Activated gamma-delta T cell treated with anti-CD3 and anti-CD28 coated beads, Interleukin-2, amount 50 U/mL, for 16 hours (primary cell): Measurements from ENCODE around the gene WTAP.
A peak's percentile ranks its signal among the peaks of the same experiment; 100 is the strongest.
"Not testable (repeated sequence)": the region's sequence is repeated elsewhere in the genome, so short reads cannot be mapped to it uniquely, and the experiment has no call there.

Experiments used
- DNase-seq: peaks from one replicate; pipeline ENCODE4 v3.0.0-alpha.2; 2020; ENCODE audit warnings: low read depth

The WTAP gene

DNA sequence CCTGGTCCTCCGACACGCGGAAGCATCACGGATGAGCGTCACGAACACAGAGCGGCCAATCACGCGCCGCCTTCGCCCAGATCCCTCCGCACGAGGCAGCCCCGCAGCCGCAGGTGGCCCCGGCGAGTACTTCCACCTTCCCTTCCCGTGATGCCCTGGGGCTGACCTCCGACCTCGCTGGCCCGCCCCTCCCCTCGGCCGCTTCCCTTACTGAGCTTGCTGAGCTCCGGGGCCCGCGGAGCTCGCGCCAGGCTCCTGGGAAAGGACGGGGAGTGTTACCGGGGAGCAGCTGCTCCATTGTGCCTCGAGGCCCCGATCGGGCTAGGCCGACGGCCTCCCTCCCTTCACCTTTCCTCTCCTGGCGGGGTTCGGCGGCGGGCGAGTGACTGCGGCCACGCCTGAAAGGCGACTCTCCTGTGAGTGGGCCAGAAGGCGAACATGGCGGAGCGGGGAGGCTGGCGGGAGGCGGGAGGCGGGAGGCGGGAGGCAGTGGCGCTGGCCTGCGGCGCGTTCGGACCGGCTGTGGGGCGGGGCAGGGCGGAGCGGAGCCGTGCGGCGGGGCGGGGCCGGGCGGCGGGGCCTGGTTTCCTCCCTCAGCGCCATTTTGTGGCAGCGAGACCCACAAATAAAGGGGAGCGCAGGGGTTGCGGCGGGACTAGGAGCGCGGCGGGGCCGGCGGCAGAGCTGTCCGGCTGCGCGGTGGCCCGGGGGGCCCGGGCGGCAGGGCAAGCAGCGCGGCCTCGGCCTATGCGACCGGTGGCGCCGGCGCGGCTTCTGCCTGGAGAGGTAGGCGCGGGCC is at the start of gene WTAP:
Gene WTAP, plus strand, starts transcription at position 589 of the 799 bp plus-strand sequence. CDS start 8,760 bp downstream, outside the sequence.
- DNase-seq: peak; percentile 95

DNA sequence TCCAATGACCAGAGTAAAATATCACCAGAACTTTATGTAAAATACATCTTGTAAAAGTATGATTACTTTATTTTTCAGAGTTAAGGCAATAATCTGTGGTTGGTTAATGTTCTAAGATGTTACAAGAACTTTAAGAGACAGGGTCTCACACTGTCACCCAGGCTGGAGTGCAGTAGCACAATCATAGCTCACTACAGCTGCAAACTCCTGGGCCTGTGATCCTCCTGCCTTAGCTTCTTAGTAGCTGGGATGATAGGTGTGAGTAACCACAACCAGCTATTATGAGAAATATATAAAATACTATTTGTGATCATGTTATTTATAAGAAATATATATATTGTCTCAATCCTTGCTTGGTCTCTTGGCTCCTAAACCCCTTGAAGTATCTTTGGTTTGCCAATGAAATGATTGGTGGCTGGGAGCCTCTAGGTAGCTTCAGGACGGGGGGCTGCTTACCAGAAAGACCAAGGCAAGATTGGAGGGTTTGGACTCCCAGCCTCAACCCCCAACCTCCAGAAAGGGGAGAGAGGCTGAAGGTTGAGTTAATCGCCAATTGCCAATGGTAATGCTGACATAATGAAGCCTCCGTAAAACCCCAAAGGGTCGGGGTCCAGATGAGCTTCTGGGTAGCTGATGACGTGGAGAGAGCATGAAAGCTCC is 49.7 kb upstream of the WTAP start:
- DNase-seq: no peak

DNA sequence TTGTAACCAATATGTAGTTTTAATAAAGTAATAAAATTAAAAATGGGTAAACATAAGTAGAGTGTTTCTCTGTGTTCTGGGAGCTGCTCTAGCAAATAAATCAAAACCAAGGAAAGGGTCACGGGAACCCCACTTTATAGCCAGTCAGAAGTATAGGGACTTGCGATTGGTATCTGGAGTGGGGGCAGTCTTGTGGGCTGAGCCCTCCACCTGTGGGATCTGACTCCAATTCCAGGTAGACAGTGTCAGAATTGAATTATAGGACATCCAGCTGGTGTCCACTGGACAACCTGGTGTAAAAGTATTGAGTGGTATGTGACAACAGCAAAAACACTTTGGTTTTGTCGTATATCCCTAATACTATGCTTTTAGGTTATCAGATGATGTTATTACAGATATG is 48.7 kb upstream of the WTAP start:
- DNase-seq: no peak

DNA sequence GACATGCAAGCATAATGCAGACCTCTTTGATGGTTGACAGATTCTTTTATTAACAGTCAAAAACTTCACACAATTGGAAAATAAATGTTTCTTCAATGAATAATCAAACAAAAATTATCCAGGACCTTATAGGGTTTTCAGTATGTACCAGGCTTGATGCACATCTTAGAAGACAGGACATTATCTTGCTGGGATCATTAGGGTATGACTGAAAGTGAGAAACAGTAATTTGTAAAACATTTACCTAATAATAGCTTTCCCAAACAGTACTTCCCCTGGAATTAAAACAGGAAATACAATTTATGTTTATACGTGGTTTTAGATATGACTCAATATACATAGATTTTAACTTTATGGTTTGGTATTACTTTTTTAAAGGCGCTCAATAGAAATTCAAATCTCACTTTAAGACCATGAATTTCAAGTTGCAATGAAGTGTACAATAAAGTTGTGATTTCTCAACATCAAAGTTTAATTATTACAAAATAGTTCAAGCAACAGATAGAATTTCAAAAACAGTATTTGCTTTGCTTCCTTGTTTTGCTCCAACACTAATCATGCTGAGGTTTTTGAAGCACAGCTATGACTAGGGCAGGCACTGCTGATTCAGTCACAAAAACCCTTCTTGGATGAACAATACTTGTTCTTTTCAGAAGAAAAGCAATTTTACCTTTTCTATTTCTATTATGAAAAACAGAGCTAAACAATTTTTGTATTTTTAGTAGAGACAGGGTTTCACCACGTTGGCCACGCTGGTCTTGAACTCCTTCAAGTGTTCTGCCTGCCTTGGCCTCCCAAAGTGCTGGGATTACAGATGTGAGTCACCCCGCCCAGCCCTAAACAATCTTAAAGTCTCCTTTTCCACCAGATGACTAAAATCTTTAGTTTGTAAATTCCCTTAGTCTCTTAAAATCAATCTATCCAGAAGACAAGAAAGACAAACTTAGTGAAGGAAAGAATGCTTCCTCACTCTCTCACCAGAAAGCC is 47.9 kb upstream of the WTAP start:
- no peak for DNase-seq

DNA sequence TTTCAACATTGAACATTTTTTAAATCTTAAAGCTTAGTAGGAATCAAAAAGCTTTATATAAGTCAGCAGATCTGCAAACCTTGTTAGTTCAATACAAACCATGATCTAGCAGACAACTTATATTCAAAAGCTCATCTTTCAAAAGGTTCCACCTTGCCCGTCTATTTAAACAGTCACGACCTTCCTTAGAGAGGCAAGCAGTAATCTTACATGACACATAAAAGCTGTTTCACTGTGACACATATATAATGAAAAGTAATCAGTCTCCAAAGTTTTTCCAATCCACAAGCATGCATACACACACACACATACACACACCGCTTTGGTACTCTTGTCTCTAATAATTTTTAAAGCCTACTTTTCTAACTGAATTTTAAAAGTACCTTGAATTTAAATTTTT is 47.2 kb upstream of the WTAP start:
- no peak for DNase-seq

DNA sequence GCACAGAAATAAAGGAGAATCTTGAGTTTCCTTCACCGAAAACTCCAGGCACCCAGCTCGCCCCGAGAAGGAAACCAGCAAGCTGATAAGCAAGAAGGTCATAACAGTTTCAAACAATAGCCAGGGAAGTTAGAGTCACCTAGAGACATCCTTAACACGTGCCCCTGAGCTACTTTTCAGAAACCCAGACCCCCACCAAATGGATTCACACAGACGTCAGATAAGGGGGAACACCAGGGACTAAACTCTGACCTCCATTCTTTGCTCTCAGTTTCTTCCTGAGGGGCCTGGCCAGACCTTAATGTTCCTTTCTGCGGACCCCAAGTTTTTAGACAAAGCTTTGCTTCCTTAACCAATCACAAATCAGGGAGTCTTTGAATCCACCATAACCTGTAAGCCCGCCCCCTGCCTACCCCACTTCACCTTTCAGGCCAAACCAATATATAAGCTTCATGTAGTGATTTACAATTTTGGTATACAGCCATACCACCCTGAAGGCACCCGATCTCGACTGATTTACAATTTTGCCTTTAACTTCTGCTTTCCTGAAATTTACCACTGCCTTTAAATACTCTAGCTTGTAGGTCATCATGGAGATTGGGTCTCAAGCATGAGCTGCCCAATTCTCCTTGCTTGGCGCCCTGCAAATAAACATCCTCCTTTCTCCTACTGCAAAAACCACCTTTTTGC is 46.0 kb upstream of the WTAP start:
- DNase-seq: no peak

DNA sequence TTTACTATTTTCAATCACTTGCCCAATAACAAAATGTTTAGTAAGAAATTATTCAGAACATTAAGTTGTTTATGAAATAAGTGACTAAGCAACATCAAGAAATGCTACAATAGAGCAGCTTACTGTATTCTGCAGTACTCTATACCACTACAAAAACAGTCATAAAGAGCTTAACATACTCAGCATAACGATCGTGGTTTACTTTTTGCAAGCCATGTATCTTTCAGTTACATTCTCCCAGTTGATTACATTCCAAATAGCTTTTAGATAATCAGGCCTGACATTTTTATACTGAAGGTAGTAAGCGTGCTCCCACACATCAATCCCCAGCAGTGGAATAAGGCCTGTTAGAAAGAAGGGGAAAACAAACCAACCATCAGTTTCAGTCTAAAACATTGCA is 45.0 kb upstream of the WTAP start:
- no peak for DNase-seq

DNA sequence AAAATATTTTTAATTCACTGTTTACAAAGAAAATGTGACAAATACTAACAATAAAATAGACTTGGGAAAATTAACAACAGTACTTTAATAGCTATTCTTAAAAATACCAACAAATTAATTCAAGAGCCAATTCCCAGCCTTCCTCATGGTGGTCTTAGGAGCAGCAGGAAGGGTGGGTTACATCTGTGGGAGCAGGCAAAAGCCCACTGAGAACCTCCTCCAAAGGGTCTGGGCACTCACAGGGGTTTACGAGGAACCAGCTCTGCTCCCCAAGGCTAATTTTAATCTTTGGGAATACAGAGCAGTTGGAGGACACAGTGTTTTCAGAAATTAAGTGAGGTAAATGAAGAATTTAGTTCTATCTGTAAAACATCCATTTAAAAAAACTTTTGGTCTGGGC is 44.5 kb upstream of the WTAP start:
- no peak for DNase-seq

DNA sequence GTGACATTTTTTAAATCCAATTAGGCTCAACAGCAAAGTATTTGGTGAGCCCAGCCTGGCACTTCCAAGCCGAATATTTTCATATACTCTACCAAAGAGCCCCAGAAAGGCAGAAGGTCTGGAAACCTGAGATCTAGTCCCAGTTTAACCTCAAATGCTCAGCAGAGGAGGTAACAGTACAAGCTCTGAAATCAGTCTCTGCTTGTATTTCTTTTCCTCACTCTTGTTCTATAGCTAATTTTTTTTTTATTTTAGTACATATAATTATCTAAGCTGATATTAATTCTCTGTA is 43.3 kb upstream of the WTAP start:
- no peak for DNase-seq

DNA sequence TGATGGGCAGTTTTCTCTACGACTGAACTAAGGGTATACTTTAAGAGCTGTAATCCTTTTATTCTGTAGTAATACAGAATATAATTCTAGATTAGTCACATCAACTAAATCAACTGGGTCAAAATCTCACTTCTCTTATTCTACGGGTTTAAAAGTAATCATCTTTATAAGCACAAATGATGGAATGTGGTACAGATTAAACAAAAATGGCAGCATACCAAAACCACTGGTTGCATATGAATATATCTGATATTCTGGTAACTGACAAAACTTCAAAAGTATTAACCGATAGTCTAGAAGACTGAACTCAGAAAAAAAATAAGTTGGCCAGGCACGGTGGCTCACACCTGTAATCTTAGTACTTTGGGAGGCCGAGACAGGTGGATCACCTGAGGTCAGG is 41.3 kb upstream of the WTAP start:
- DNase-seq: no peak

DNA sequence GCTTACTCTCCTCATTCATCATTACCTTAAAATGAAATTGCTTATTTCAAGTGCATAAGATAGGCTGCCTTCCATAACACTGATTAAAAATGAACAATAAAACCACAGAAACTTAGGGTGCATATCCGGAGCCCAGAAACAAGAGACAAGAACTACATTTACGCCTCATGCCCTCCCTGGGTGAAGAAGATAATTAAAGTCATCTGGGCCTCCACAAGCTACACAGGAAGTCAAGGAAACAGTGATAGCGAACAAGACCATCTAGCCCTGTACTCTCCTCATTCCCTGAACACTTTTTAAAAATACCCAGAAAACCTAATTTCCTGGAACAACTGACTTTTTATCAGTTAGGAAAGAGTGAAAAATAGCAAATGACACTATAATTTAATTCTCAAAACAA is 40.6 kb upstream of the WTAP start:
- DNase-seq: no peak

DNA sequence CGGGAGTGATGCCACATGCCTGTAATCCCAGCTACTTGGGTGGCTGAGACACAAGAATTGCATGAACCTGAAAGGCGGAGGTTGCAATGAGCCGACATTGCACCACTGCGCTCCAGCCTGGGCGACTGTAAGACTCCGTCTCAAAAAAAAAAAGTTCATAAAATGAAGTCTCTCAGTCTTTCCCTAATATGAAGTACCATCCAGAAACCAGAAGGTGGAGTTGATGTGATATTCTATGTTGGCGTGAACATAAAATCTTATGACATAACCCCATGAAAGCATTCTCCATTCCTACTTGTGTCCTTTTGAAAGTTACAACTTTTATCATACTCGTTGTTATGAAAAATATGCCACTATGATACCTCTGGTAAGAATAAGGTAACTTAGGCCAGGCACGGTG is 40.0 kb upstream of the WTAP start:
- DNase-seq: no peak

DNA sequence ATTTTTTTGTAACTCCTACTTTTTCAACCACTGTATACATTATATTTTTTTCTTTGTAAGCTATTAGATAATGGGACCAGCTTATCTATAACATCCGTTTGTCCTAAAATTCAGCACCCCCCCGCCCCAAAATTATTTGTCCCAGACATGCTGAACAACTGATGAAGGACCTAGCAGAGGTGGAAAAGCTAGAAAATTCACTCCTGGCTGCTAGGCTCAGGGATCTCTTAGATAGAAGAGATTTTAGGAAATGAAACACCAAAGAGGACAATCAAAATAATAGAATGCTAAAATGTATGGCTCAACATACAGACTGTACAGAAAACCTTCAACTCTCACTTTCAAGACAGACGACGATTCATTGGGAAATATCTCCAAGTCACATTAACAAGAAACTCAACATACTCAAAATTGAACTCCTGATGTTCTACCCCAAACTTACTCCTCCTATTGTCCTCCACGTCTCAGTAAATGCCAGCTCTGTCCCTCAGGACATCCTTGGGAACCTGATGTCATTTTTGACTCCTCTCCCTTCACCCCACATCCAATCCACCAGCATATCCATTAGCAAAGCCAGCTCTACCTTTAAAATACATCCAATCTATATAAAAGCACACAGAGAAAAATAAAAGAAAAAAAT is 38.9 kb upstream of the WTAP start:
- DNase-seq: no peak

DNA sequence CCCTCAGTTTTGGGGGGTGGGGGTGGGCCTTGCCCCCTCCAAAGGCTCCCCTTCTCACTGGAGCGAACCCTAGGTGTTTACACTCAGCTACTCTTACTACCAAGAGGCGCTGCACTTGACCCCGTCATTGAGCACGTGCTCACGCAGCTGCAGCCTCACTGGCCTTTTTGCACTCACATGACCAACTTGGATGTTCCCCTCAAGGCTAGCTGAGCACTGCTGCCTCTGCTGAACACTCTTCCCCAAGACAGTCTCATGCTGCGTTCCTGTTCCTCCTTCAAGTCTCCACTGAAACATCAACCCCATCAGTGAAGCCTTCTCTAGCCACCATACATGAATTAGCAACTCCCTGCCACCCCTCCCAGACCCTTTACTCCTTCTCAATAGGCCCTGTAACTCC is 38.3 kb upstream of the WTAP start:
- no peak for DNase-seq

DNA sequence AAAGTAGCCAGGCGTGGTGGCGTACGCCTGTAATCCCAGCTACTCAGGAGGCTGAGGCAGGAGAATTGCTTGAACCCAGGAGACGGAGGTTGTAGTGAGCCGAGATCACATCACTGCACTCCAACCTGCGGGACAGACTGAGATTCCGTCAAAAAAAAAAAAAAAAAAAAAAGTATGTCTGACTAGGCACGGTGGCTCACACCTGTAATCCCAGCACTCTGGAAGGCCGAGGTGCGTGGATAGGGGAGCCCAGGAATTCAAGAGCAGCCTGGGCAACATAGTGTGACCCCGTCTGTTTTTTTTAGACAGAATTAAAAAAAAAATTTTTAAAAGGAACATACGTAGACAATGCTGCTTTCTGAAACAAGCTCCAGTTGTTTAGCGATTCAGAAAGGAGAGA is 37.2 kb upstream of the WTAP start:
- DNase-seq: not testable (repeated sequence)

DNA sequence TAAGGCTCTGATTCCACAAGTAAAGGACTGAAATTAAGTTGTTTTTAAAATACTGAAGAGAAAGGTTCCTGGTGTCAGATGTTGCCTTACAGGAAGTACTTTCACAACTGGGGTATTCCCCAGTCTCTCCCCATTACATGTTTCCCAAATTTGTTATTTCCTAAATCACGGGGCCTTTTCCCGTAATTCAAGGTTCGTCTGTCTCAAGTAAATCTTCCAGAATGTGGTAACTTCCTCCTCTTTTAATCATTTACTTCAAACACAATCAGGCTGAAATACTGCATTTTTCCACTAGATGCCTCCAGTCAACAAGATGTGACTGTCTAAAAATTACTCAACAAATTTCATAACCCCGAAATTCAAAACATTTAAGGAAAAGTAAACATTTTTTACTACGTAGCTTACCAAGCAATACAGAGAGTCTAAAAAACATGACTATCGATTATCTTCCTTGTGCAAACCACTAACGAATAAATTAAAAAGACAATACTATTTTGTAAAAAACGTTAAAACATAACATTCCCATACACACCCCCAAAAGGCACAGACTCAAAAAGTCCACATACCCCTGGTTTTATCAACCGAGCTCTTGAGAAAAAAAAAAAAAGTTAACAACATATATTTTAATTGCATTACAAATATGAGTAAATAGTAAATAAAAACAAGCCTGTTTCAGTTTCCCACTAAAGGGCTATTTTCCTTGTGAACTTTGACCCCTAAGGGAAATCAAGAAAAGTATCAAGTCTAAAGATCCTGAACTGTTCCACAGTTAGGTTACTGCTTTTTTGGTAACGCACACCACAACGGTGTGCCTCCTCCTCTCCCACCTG is 36.0 kb upstream of the WTAP start:
- DNase-seq: no peak

DNA sequence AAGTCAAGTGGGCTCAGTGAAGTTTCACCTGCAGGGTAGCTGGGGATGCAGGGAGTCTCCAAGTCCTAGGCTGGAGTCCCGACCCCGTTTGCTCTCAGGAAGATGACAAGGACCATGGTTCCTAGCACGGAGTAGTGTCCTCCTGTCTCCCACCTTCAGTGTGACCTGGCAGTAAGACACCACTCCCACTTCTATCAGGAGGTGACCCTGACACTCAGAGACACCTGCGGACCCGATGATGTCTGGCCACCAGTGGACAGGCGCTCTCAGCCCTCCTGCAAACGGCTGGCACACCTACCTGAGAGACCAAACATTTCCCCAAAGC is 35.4 kb upstream of the WTAP start:
- DNase-seq: no peak

DNA sequence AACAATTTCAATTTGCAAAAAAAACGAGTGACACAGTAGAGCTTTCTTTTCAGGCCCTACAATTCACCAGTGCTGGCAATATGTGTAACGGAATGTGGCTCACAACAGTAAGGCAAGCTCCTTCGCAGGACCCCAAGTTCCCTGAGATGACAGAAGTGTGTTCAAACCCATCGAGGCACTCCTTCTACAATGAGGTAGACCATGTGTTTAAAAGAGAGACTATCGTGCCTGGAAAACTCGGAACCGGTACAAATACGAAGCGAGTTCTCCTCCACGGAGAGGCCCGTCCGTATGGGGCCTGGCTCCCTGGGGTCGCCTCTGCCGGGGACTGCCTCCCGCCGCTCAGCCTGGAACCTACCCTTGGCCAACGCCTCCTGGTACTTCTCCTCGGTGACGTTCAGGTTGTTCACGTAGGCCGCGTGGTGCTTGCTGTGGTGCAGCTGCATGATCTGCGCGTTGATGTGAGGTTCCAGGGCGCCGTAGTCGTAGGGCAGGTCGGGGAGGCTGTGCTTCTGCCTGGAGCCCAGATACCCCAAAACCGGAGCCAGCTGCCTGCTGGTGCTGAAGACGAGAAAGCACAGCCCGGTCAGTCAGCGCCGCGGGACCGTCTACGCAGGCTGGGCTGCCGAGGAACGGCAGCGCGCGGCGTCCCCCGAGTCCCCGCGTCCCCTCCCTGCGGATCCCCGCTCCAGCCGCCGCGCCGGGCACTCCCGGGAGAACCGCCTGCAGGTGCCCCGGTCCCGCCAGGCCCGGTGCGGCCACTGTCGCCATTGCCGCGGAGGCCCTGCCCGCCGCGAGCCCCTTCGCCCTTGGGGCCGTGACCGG is 34.8 kb upstream of the WTAP start:
- peak; percentile 31 for DNase-seq

DNA sequence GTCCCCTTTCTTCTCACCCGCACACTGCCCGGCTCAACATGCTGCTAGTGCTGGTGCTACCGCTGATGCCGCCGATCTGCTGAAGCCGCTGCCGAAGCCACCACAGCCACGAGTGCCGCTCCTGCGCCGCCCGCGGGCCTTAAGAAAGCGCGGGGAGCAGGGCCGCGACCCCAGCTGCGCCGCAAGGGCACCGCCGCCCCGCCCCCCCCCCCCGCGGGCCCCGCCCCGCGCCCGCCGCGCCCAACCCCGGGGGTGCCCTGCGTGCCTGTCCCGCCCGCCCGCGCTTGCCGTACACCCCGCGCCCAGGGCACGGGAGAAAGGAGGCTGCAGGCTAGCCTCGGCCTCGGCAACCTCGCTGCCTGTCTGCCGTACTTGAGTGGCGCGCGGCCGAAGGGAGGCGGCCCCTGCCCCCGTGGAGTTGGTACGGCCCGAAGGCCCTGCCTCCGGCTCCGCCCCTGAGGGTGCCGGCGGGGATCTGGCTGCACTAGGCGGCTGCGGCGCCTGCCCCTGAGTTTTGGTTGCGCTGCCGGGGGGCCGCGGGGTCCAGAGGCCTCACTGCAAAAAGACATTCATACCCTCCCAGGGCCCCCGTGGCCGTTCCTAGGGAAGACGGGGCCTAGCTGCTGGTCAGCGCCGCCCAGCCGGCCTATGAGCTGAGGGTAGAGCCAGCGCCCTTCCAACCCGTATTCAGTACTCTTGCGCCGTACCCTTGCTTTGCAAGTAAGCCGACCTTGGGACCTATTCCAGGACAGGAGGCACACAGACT is 34.0 kb upstream of the WTAP start, which contains the start of gene SOD2:
Gene SOD2, minus strand, starts transcription at position 114 of the 766 bp plus-strand sequence. Its CDS starts 74 bp downstream, at position 40.
- peak; percentile 63 for DNase-seq
